NCI-H2029 (cell line): ENCODE results near the gene GPR85.
"Not testable (repeated sequence)": the region's sequence is repeated elsewhere in the genome, so short reads cannot be mapped to it uniquely, and the experiment has no call there.

Experiments used
- DNase-seq: peaks from one replicate; lab custom pipeline; 2025; lab: John Stamatoyannopoulos, UW

The GPR85 gene

DNA sequence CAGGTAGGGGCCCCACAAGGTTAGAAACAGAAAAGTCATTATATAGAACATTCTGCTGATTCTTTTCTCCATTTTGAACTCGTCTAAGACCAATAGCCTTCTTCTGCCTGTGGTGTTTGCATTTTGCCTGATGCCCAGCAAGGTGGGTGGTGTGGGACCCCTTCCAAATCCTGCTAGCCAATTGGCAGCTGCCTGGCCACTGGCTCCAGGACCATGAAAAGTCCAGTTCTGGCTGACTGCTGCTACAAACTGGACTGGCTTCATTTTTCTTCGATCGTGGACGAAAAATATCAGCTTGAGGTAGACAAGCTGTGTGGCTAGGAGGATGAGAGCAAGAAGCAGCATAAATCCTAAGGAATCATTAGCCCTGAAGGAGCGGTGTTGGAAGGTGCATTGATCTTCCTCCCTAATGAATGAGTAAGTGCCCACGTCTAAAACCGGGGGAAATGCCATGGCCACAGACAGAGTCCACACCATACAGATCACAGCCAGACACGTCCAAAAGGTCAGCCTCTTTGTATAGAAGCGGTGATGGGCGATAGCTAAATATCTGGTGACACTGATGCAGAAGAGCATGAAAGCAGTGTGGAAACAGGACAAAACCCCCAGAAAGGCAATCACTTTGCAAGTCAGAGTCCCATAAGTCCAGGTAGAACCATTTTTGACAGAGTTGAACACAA, 2.7 kb downstream of the GPR85 start:
- no peak for DNase-seq

DNA sequence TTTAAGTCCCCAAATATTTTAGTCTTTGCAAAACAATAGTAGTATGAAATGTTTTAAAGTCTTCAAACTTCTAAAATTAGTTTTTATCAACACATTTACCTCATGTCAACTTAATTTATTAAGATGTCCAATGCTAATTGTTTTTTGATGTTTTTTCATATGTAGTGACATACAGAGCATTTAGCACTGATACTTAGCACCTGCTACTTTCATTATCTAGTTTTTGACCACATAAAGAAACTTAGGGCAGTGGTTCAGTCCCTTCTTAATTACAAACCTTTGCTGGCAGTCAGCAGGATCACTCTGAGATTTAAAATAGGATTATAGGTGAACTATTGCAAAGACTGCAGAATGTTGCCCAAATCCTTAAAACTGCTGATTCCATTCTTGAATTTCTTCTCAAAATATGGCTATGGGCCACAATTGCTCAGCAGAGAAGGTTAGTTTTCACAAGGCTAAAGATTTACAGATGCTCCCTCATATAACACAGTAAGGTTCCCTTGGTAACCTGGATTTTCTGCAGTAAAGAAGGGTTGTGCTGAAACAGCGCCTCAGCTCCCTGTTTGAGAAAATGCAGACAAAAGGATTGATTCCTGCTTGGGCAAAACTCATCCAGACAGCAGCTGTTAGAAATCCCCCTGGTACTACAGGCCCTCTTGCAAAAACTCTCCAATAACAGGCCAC, 3.4 kb downstream of the GPR85 start:
- DNase-seq = no peak

DNA sequence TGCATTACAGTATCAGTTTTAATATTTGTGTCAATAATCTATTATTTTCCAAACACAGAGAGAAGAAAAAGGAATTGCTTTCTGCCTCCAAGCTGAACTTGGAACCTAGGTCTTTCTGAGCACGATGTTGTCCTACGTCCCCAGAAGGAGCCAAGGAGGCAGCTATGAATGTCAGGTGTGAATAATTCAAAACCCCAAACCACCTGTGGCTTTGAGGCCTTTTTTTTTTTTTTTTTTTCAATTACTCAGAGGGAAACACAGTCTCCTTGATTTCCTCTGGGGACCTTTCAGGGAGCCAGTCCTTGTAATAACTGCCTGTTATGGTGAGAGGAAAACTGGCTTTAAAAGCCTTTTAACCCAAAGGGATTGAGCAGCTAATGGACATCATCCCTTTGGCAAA, 8.3 kb downstream of the GPR85 start:
- DNase-seq = no peak

DNA sequence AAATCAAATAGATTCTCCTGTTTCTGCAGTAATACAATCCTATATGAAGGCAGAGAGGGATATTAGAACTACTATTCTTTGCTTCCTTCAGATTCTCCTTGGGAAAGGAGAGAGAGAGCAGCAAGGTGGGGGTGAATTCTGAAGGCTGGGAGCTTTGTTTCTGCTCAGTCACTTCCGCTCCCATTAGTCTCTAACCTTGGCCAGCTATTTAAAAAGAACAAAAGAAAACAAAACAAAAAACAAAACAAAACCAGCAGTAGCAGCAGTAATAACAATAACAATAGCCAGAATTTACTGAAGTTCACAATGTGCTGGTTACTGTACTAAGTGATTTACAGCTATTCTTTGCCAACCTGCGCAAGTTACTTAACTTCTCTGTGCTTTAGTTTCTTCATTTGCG, 9.9 kb downstream of the GPR85 start:
- DNase-seq = no peak

DNA sequence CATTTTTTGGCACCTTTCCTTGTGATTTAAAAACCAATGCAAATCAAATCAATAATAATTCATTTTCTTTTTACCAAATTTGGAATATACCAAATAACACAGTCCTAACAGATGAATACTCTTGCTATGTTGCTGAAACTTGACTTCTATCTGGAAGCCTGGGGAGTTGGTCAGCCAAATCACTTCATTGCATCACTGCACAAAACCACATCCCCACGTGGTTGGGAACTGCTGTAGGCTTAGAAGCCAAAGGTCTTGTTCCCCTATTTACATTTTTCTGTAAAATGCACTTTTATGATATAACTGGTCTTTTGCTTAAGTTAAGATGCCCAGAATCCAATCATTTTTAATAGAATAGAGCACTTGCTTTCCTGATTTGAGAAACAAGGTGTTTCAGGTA, 15.2 kb downstream of the GPR85 start:
- no peak for DNase-seq

DNA sequence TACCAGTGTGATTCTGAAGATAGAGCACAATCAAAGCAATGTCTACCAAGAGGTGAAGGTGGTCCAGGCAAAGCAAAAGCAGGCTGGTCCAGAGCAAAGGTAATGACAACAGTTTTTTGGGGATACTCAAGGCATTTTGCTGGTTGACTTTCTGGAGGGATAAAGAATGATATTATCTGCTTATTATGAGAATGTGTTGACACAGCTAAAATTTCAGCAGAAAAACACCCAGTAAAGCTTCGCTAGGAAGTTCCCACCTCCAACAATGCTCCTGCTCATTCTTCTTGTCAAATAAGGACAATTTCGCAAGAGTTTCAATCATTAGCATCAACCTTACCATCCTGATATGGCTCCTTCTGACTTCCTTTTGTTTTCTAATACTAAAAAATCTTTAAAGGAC, 24.1 kb downstream of the GPR85 start:
- DNase-seq = no peak

DNA sequence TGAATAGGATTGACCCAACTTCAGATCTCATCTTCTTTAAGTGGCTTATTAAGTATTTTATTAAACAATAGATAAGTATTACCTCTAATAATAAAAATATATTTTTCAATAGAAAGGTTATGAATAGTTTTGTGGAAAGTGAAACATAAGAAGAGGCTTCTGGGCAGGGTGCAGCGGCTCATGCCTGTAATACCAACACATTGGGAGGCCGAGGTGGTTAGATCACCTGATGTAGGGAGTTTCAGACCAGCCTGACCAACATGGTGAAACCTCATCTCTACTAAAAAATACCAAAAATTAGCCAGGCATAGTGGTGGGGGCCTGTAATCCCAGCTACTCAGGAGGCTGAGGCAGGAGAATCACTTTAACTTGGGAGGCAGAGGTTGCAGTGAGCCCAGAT, 26.5 kb downstream of the GPR85 start:
- DNase-seq = no peak

DNA sequence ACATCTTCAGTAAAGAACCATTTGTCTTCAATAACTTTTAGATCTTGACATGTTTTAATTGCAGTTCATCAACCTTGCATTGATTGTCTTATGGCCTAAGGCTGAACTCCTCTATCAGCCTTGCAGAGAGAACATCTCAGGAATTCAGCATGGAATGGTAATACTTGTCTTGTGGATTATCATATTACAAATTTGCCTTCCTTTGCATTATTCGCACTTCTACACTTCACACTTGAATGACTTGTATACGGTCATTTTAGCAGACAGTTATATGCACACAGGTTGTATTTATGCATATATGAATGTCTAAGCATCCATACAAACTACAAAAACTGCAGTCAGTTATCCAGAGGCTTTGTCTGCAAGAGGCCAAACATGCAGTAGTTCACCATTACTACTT, 31.7 kb downstream of the GPR85 start:
- DNase-seq = no peak

DNA sequence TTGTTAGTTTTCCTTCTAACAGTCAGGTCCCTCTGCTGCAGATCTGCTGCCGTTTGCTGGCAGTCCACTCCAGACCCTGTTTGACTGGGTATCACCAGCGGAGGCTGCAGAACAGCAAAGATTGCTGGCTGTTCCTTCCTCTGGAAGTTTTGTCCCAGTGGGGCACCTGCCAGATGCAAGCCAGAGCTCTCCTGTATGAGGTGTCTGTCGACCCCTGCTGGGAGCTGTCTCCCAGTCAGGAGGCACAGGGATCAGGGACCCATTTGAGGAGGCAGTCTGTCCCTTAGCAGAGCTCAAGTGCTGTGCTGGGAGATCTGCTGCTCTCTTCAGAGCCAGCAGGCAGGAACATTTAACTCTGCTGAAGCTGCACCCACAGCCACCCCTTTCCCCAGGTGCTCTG, 32.4 kb downstream of the GPR85 start:
- DNase-seq = not testable (repeated sequence)

DNA sequence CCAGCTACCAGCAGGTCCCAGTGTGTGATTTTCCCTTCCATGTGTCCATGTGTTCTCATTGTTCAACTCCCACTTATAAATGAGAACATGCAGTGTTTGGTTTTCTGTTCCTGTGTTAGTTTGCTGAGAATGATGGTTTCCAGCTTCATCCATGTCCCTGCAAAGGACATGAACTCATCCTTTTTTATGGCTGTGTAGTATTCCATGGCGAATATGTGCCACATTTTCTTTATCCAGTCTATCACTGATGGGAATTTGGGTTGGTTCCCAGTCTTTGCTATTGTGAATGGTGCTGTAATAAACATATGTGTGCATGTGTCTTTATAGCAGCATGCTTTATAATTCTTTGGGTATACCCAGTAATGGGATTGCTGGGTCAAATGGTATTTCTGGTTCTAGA, 37.4 kb downstream of the GPR85 start:
- not testable (repeated sequence) for DNase-seq

DNA sequence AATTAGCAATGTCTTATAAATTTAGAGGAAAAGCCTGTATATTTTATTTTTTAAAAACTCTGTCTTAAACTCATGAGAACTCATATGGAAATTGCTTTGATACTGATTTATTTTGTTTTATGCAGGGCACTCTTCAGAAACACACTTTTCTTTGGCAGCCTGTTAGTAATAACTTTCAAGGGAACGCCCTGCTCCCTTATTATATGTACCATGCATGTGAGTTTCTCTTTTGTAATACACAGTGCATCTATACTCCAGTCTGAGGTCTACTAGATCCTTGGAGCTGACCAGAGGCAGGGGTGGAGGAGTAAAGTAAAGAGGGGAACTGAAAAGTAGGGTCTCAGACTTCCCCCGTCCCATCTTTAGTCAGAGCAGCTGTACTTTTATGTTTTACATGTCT, 40.2 kb downstream of the GPR85 start:
- DNase-seq = no peak

DNA sequence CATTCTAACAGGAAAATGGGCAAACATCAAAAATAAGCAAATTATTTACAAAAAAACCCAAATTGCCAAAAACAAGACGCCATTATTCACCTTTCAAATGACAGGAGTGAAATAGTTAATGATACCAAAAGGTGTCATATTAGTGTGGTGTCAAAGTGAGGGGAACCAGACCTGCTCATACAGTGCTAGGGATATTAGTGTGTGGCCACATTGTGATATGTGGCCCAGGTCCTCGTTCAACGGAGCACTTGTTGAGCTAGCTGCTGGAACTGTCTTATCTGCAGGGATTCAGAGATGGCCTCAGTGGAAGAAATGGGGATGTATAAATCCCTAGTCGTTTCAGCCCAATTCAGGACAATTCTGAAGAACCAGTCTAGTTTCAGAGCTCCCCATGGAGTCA, 41.2 kb downstream of the GPR85 start:
- no peak for DNase-seq

DNA sequence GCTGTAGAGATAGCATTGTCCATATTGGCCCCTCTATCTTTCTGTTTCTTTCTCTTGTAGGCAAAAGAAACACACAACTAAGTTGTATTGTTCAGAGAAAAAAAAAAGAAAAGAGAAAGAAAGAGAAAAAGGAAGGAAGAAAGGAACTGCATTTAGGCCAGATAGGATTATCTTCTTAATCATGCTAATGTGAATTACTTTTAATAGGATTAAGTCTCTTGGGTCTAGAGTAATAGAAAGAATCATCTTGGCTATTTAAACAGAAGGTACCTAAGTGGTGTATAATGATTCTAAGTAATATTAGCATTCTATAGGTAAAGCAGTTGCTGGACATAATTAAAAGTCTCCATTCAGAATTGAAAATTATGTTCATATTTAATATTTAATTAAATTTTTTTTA, 42.2 kb downstream of the GPR85 start:
- no peak for DNase-seq

DNA sequence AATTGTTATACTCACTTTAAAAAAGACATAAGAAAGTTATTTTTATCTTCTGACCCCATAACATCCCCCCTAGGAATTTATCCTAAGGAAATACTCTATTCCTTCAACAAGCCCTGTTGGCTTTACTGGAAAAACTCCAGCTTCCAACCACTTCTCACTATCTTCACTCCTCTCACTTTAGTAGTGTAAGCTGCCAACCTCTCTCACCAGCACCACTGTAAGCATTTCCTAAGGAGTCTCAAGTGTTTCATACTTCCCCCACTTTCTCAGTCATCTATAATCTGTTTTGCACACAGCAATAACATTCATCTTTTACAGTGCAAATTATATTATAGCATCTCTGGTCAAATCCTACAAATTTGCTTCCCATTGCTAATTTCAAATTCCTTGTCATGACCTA, 45.8 kb downstream of the GPR85 start:
- no peak for DNase-seq

DNA sequence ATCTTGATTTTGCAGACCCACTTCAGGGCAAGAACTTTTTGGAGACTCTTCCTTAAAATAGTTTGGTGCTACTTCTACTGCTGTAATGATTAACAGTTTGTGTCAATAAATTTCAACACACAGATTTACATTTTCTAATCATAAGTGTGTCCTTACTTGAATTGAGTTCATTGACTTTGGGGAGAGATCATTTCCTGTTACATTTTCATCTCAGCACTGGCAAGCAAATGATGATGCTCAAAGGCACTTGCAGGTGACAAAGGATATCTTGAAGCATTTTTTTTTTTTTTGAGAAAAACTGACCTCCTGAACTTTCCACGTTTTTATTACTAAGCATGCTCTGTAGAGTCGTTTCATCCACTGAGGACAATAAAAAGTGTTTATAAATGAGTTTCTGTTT, 52.7 kb downstream of the GPR85 start:
- no peak for DNase-seq
